Inferior parietal cortex (tissue), 1 donor: ENCODE measurements around the gene MPEG1.

Source experiments
- DNase-seq: peaks from one replicate; pipeline ENCODE4 v3.0.0-alpha.2; 2016; ENCODE audit errors: extremely low spot score

MPEG1 gene

DNA sequence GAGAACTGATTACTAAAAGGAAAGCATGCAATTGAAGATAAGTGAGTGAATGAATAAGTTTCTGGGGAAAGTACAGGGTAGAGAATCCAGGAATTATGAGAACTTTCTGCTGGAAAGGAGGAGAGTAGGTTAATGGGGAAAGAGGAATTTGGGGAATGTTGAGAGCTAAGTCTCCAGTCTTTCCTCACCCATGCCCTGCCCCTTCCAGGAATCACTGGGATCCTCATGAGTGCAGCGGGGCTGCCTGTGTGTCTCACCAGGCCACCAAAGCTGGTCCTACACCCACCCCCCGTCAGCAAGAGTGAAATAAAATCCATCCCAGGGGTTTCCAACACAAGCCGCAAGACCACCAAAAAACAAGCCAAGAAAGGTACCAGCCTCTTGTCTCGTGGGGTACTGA lies 23.8 kb downstream of the MPEG1 start:
- no peak for DNase-seq

DNA sequence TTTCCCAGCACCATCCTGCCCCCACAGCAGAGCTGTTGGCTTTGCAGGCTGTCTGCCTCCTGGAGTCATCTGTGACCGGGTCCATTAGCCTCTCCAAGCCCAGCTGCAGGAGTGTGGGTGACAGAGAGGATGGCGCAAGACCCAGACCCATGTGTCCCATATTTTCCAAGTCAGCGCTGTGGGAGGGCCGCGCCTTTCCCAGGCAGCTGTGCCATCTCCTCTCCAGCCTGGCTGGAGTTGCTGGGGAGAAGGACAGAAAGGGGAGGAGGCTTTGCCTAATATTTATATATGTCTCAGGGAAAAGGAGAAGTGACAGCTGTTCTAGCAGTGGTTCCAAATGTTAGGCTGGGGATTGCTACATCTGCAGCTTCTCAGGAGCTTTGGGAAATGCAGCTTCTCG lies 25.1 kb downstream of the MPEG1 start:
- DNase-seq: no peak

DNA sequence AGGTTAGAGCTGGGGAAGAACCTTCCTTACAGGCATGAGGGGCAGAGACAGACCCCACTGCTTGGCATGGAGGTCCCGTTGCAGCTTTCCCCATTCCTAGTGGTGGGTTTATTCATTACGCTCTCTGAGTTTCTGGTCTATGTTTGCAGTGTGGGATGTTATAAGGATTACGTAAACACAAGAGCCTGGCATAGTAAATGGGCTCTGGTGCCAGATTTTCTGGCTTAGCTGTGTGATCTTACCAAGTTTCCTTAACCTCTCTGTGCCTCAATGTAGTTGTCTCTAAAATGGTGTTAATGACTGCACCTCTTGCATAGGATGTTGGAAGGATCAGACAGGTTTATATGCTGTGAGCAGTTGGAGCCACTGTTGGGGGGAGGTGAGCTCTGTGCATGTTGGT lies 25.7 kb downstream of the MPEG1 start:
- DNase-seq: no peak

DNA sequence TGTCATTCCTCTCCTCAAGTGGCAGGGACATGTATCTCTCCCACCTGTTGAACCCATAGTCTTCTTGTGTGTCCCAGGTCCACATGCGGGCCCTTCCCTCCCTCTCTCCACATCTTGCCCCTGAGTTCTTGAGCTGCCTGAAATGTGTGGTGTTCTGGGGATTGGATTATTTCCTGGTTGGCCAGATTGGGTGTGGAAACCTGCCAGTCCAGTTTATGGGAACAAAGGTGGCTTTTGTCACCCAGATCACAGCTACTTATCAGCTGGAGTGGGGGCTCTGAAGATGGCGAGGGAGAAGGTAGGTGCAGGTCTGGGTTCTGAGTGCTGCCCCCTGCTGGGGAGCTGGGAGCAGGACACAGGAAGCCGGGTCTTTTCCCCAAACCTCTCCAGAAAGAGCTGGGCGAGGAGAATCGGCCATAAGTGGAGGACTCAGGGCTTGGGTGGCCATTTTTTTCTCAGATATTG lies 26.6 kb downstream of the MPEG1 start:
- no peak for DNase-seq

DNA sequence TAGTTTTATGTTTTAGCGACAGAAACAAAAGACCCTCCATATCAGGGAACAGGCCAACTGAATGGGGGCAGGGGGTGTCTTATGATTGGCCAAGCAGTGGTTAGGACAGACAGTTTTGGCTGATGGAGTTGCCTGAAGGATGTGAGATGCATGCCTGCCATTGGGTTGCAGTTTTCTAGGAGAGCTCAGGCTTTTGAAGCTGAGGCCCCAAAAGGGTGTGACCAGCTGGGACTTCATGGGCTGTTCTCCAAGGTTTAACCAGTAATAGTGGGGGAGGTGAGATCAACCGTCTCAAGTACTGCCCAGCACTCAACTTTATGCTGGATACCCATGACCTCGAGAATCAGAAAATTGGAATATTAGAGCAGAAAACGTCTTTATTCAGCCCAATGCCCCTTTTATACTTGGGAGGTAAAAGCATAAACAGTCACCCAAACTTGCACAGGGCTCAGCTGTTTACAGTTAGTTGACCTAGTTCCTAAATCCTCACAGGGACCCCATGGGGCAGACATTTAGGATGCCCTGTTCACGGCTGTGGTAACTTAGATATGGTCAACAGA lies 27.3 kb downstream of the MPEG1 start:
- DNase-seq: no peak

DNA sequence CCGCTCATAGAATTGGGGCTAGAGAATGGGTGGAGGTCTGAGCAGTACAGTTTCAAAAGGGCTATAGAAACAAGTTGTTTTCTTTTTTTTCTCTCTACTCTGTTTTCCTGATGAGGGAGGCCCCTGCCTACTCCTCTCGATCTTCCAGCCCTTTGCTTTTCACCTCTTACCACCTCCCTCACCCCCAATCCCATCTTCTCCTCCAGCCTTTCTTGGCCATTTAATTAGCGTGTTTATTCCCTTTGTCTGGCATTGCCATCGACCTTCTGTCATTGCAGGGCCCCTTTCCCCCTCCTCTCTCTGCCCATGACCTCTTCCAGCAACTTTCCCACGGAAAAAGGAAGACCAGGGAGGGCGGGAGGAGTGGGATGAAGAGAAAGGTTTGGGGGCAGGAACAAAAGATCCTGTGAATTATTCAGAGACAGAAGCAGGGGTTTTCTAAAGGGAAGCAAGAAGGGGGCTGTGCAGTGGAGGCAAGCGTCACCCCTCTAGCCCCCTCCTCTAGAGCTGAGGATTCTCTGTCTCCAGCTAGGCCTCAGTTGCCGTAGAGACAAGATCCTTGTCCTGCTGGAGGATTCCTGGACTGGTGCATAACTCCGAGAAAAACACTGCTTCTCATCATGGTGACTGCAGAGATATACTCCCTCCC lies 27.9 kb downstream of the MPEG1 start:
- no peak for DNase-seq

DNA sequence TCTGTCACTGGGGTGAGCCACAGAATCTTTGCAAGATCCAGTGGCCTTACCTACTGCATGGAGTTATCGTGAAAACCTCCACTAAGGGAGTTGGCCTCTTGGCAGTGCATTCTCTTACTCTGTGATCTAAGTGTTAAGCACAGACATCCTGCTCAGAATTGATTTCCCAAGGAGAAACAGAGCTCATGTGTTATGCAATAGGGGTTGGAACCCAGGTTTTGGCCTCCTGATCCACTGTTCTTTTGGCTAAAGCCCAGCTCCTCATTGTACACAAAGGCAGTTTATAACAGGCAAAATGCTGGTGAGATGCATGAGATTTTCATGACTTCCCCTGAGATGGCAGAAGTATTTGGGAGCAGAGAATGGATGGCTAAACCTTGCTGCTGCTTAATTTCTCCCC lies 29.0 kb downstream of the MPEG1 start:
- no peak for DNase-seq

DNA sequence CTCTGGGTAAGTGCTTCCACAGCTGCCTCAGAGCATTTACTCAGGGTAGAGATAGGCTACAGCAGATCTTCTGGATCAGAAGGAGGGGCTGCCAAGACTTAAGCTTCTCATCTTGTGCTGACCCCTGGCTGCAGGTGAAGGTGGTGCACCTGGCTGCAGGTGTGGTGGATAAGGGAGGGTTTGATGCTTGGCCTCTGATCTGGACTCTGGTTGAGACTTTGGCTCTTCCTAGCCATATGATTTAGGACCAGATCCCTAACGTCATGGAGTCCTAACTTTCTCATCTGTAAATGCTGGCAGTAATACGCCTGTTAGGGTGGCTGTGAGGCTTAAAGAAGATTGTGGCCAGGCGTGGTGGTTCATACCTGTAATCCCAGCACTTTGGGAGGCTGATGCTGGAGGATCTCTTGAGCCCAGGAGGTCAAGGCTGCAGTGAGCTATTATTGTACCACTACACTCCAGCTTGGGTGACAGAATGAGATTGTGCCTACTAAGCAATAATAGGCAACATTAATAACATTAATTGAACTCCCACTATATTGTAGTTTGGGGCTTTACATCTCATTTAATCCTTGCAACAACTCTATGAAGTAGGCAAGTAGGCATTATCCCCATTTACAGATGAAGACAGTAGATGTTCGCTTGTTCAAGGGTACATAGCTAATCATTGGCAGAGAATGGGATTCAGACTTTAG lies 30.1 kb downstream of the MPEG1 start:
- DNase-seq: no peak

DNA sequence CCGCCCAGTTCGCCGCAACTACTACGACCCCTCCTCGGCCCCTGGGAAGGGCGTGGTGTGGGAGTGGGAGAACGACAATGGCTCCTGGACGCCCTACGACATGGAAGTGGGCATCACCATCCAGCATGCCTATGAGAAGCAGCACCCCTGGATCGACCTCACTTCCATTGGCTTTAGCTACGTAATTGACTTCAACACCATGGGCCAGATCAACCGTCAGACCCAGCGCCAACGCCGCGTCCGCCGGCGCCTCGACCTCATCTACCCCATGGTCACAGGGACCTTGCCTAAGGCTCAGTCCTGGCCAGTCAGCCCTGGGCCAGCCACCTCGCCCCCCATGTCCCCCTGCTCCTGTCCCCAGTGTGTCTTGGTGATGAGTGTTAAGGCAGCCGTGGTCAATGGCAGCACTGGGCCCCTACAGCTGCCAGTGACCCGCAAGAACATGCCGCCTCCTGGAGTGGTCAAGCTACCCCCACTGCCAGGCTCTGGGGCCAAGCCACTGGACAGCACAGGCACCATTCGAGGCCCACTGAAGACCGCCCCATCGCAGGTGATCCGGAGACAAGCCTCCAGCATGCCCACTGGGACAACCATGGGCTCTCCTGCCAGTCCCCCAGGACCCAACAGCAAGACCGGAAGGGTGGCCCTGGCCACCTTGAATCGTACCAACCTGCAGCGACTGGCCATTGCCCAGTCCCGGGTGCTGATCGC lies 30.8 kb downstream of the MPEG1 start:
- no peak for DNase-seq

DNA sequence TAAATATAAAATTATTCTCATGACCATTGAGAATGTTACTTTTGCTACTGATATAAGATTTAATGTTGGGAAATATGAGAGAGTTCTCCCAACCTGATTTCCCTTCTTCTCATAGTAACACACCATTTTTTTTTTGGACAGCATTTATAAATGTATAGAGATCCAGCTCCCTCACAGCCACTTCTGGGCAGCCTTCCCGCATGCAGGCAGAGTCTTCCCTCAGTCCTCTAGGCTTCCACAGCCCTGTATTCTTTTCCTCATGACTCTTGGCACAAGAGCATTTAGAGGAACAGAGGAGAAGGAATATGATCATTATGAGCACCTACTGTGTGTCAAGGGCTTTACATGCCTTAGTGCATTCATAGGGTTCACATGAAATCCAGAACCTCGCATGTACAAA lies 31.8 kb downstream of the MPEG1 start:
- no peak for DNase-seq

DNA sequence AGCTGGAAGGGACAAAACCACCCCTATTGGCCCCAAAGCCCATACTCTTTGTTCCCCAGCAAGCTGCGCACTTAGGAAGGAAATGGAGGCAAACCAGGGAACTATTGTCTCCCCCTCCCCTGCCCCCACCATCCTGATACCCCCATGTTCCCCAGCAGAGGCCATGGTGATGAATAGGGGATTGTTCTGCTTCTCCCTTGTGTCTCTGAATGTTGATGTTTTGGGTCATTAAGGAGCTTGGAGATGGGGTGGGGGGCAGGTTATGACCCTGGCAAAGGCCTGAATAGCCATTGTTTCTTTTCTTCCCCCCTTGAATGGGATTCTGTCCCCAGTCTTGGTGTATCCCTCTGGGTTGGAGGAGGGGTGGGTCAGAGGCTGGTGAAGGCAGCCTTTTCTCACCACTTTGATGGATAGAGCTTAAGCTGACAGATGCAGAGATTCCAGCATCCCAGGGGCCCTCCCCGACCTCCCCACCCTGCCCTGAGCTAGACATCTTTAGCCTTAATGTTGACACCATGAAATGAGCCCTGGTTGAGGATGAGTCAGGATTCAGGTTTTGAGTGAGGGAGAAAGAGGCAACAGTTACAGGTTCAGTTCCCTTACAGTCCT lies 32.5 kb downstream of the MPEG1 start:
- DNase-seq: no peak

DNA sequence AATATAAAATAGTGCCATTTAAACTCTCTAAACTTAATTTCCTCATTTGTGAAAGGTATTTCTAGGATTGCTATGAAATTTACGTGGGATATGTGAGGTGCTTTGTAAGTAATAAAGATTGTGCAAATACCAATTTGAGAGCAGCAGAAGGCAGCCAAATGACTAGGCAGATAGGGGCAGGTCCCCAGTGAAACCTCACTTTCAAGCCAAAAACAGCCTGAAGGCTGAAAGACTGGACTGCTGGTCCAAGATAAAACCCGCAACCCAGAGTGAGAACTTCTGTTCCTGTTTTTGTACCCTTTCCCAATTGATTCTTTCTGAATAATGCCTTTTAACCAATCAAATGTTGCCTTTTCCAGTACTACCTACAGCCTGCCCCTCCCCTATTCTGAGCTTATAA lies 33.6 kb downstream of the MPEG1 start:
- no peak for DNase-seq

DNA sequence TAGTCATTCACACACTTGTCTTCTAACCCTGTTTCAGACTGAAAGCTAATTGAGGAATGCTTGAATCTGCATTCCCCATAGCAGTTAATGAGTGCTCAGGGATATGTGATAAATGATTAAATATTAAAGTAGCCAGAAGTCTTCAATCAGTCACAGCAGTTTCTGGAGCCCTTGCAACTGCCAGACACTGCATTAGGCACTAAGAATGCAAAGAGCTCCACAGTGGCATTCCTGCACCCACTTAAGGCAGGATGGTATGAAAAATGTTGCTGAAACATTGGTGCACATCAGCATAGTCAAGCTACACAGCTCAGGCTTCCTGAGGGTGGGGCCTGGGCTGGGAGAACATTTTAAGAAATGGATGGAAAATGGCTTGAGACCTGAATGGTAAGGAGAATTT lies 34.3 kb downstream of the MPEG1 start:
- no peak for DNase-seq

DNA sequence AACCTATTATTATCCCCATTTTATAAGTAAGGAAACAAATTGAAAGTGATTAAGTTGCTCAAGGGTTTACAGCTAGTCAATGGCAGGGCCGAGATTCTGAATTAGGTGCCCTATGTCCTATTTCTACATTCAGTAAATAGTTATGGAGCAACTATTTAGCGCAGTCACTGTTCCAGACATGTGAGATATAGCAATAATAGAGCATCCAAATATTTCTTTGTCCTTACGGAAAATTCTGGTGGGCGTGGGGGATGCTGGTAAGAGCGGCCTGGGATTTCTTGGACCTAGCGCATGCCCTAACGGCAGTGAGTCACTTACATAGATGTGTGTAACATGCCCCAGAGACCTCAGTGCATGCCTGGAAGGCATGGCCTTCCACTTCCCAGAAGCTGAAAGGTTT lies 36.4 kb downstream of the MPEG1 start:
- no peak for DNase-seq

DNA sequence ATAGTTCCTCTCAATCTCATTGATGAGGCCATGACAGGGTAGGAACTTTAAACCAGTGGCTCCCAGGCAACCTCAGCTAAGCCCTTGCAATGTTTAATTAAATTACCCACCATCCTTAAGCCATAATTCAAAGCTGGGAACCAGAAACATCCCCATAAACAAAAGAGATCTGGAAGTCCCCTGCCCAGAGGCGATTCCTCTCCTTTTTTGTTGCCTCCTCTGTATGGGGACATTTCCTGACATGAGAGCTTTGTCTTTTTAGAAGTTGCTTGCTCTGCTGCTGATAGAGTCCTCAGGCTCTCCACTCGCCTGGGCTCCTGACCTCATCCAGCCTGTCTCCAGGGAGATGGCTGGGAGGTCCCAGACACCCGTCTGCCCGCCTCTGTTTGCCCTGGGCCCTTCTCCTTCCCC lies 37.6 kb downstream of the MPEG1 start:
- DNase-seq: no peak

DNA sequence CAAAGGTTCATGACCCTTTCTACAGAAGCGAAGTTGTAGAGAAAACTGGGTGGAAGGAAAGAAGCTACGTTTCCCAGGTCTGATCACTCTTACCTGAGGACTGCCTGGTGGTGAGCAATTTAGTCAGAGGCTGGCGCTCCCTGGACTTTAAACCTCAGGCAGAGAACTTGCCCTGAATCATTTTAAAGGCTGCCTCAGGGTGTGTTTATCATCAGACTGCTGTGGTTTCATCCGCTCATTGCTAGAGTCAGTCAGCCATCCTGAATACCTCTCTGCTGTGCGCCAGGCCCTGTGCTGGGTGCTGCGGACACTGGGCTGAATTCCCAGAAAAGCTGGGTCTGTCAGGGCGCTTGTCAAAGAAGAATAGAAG lies 38.1 kb downstream of the MPEG1 start:
- no peak for DNase-seq

DNA sequence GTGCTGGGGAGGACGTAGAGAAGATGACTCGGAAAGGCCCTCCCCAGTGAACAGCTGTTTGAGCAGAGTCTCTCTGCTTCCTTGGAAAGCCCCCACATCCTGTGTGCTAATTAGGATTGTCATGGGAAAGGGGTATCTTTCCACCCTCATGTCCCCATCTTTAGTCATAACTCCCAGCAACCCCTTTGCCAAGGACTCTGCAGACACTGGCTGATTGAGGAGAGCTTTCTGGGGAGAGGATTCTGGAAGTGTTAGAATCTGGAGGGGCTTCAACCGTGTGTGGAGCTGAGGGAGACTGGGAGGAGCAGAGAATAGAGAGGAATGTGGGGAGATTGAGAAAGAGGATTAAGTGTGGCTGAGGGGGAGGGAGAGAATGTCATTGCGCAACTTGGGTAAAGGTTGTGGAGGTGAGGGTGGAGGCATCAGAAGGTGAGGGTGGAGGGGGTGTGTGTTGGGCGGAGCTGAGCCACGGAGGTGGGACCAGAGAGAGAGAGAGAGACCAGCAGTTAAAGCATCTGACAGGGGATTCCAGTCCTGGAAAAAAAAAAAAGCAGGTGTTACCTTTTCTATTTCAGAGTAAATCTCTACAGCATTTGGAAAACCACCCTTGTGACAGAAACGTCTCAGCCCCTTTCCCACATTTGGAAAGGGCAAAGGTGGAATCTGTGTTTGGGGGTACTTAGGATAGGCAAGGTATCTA lies 38.6 kb downstream of the MPEG1 start:
- DNase-seq: no peak

DNA sequence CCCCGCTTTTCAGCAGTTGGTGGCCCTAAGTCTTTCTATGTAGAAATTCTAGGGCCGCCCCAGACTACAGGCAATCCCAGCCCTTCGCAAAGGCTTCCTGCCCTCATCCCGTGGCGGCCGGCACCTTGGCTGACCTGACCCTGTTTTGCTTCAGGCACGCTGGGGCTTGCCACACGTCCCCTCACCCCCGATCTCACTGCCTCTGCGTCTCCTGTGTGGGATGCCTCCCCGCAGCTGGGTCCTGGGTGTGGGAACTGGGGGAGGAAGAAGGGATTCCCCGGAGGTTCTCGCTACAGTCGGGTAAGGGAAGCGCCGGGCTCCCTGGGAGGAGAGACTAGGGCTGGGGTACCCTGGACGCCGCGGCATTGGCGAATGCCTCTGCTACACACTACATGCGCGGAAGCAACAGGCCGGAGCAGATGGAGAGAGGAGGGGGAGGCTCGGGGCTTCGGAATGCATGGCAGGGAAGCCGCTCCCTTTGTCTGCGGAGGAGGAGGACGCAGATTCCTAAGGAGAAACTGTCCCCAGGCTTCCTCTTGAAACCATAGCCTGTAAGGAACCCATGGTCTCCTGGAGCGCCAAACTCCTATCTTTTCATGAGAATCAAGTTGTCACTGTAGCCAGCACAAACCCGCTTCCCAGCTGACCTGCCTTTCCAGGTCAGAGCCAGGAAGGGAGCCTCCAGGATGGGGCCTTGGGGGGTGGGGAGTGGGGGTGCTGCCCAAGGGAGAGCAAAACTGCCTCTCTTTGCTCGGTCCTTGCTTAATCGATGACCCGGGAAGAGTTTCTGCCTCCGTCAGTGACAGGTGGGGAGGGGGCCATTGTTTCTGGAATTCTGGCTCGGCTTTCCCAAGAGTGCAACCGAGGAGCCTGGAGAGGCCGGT lies 39.4 kb downstream of the MPEG1 start:
- DNase-seq: no peak

DNA sequence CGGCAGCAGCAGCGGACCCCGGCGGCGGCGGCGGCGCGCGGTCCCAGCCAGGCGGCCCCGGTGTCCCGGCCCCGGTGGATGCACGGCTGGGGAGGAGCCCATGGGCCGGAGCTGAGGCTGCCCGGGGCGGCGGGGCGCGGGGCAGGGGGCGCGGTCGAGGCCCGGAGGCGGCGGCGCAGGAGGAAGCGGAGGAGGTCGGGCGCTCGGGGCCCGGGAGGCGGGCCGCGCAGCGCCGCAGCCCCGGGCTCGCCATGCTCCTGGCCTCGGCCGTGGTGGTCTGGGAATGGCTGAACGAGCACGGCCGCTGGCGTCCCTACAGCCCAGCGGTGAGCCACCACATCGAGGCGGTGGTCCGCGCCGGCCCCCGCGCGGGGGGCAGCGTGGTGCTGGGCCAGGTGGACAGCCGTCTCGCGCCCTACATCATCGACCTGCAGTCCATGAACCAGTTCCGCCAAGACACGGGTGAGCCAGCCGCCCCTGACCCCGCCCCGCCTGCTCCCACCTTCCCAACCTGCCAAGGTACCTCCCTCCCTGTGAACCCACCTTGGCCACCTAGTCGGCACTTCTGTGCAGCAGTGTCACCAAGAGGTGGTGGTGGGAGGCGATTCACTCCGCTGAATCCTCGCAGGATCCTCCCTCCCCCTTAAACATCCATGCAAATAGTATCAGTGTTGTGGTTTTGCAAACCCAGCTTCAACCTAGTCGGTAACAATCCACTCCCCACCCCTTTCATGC lies 40.2 kb downstream of the MPEG1 start:
- no peak for DNase-seq
